ENCODE data around the gene RGS9BP. TPM values are rescaled to one million over a fixed set of nuclear protein-coding genes. Genes with fewer than 3 reads are reported as not detected.

Gene RGS9BP
- total and polyA plus RNA-seq, 2 experiments from 2014 or later, result 2.1 to 4.0 TPM

GRCh38 chr19:32676895-32677359, 1.3 kb downstream of the RGS9BP start:
- Histone ChIP-seq H3K4me2 (peak overlapping the region; percentile 93), H2AFZ (no peak overlapping the region), H3K4me3 (no peak overlapping the region)

GRCh38 chr19:32677657-32678056, 2.0 kb downstream of the RGS9BP start:
- peaks cover 9% of the 10 kb centered on the region for H3K27me3 ChIP-seq
- H3K27ac ChIP-seq, result no peak overlapping the region
- H3K4me1 ChIP-seq (ENCODE audit: insufficient read depth), result peaks cover 17% of the 10 kb centered on the region
- no peaks in the 10 kb centered on the region for H3K9me2 ChIP-seq (replicated peaks; ENCODE audit: insufficient read depth)
- no peaks in the 10 kb centered on the region for H3K36me3 ChIP-seq (replicated peaks; ENCODE audit: insufficient read depth, low read depth)
- peaks cover 21% of the 10 kb centered on the region for H3K79me2 ChIP-seq
- DNase-seq (ENCODE audit: low spot score), result peak; percentile 75
- H3K4me2 ChIP-seq, result peak overlapping the region; percentile 93
- H4K20me1 ChIP-seq (ENCODE audit: insufficient read depth, poor library complexity, severe bottlenecking), result peaks cover 4% of the 10 kb centered on the region
- no peak overlapping the region for H3K4me3 ChIP-seq
- H2AFZ ChIP-seq, result no peak overlapping the region
- TF ChIP-seq EZH2 (IDR thresholded peaks at IDR 0.05; ENCODE audit: borderline replicate concordance), result no peak
- TF ChIP-seq CTCF (IDR thresholded peaks at IDR 0.05; ENCODE audit: poor library complexity), result no peak
- no peak for TF ChIP-seq EZH2phosphoT487 (IDR thresholded peaks at IDR 0.05; ENCODE audit: low read depth, severe bottlenecking, unreplicated experiment)
- no peaks in the 10 kb centered on the region for H3K9me3 ChIP-seq (ENCODE audit: low read depth)
- WGBS (ENCODE audit: low lambda C conversion rate, missing lambda C conversion rate), result 12% methylated on average over 9 of the region's 9 CpGs

More at GRCh38 chr19:32676895-32677359, 1.3 kb downstream of the RGS9BP start:
- Histone ChIP-seq H3K79me2 (peaks cover 29% of the 10 kb centered on the region), H3K4me1 (ENCODE audit: insufficient read depth) (peaks cover 17% of the 10 kb centered on the region), H3K9me3 (ENCODE audit: low read depth) (no peaks in the 10 kb centered on the region), H3K36me3 (replicated peaks; ENCODE audit: insufficient read depth, low read depth) (no peaks in the 10 kb centered on the region), H4K20me1 (ENCODE audit: insufficient read depth, poor library complexity, severe bottlenecking) (peaks cover 8% of the 10 kb centered on the region), H3K9me2 (replicated peaks; ENCODE audit: insufficient read depth) (no peaks in the 10 kb centered on the region), H3K27me3 (peaks cover 9% of the 10 kb centered on the region), H3K27ac (no peak overlapping the region)
- WGBS (ENCODE audit: low lambda C conversion rate, missing lambda C conversion rate), result 26% methylated on average over 33 of the region's 33 CpGs
- no peak for TF ChIP-seq CTCF (IDR thresholded peaks at IDR 0.05; ENCODE audit: poor library complexity)
- no peak for TF ChIP-seq EZH2 (IDR thresholded peaks at IDR 0.05; ENCODE audit: borderline replicate concordance)
- TF ChIP-seq EZH2phosphoT487 (IDR thresholded peaks at IDR 0.05; ENCODE audit: low read depth, severe bottlenecking, unreplicated experiment), result no peak
- no peak for DNase-seq (ENCODE audit: low spot score)

- Histone ChIP-seq H3K27ac (no peak overlapping the region), H3K4me2 (no peak overlapping the region), H3K4me3 (no peak overlapping the region), H4K20me1 (ENCODE audit: insufficient read depth, poor library complexity, severe bottlenecking) (no peaks in the 10 kb centered on the region), H3K27me3 (peaks cover 9% of the 10 kb centered on the region), H3K36me3 (replicated peaks; ENCODE audit: insufficient read depth, low read depth) (no peaks in the 10 kb centered on the region), H3K9me2 (replicated peaks; ENCODE audit: insufficient read depth) (no peaks in the 10 kb centered on the region), H2AFZ (no peak overlapping the region), H3K79me2 (no peaks in the 10 kb centered on the region), H3K9me3 (ENCODE audit: low read depth) (no peaks in the 10 kb centered on the region), H3K4me1 (ENCODE audit: insufficient read depth) (peaks cover 11% of the 10 kb centered on the region)
- 88% methylated on average over 2 of the region's 2 CpGs for WGBS (ENCODE audit: low lambda C conversion rate, missing lambda C conversion rate)
- DNase-seq (ENCODE audit: low spot score), result no peak
- TF ChIP-seq CTCF (IDR thresholded peaks at IDR 0.05; ENCODE audit: poor library complexity) (no peak), EZH2 (IDR thresholded peaks at IDR 0.05; ENCODE audit: borderline replicate concordance) (no peak), EZH2phosphoT487 (IDR thresholded peaks at IDR 0.05; ENCODE audit: low read depth, severe bottlenecking, unreplicated experiment) (no peak)
Measured at GRCh38 chr19:32680986-32681385, 5.3 kb downstream of the RGS9BP start.
